GM23338 (cell line): ENCODE results near the gene DCAF10.

Source experiments
- EZH2 ChIP-seq: fragments of 200-600 bp; sonication (generic); IDR thresholded peaks from one replicate; pipeline ENCODE4 v1.8.0; 2017; ENCODE audit warnings: antibody characterized with exemption, mild to moderate bottlenecking, low read depth; ENCODE audit not compliant: unreplicated experiment
- TF ChIP-seq, protein P1 (sequence below), 2 experiments: fragments of 200-600 bp in 1 of 2; sonication (generic) in 1 of 2; conservative IDR thresholded peaks; 2 replicates each; pipeline versions ENCODE4 v1.5.1 to v1.6.1; 2016 to 2017; ENCODE audit warnings: antibody characterized with exemption in 2 of 2, low read depth in 2 of 2, mild to moderate bottlenecking in 2 of 2, moderate library complexity in 1 of 2

DNA sequence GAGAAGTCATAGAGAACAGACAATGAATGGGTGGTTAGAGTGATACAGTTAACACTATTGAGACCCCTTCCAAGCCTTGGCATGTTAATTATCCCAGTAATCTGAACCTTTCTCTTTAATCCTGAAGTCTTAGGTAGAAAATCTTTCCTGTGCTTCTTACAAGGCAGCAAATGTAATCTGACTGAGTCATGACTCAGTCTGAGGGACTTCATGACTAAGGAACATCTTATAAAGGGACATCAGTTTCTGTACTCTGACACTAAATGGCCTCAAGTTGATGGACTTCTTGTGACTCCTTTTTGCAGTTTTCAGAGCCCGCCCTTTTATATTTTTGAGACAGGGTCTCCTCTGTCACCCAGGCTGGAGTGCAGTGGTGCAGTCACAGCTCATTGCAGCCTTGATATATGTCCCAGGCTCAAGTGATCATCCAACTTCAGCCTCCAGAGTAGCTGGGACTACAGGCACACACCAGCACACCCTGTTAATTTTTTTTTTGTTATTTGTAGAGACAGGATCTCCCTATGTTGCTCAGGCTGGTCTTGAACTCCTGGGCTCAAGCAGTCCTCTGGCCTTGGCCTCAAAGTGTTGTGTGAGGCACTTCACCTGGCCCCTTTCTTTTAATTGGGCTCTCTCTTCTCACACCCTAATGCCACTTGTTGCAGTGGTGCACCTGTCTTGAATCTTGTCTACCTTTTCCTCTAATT is 25.2 kb upstream of the DCAF10 start:
- no peak for TF ChIP-seq EZH2
- TF ChIP-seq, protein P1, sequence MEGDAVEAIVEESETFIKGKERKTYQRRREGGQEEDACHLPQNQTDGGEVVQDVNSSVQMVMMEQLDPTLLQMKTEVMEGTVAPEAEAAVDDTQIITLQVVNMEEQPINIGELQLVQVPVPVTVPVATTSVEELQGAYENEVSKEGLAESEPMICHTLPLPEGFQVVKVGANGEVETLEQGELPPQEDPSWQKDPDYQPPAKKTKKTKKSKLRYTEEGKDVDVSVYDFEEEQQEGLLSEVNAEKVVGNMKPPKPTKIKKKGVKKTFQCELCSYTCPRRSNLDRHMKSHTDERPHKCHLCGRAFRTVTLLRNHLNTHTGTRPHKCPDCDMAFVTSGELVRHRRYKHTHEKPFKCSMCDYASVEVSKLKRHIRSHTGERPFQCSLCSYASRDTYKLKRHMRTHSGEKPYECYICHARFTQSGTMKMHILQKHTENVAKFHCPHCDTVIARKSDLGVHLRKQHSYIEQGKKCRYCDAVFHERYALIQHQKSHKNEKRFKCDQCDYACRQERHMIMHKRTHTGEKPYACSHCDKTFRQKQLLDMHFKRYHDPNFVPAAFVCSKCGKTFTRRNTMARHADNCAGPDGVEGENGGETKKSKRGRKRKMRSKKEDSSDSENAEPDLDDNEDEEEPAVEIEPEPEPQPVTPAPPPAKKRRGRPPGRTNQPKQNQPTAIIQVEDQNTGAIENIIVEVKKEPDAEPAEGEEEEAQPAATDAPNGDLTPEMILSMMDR (conservative IDR thresholded peaks at IDR 0.05; ENCODE audit: low read depth in 2 of 2) = no peak
